DND-41 (cell line): ENCODE data around the gene TM4SF18.
A peak's percentile ranks its signal among the peaks of the same experiment; 100 is the strongest.

Experiments
- ATAC-seq: fragments of 200-7000 bp; cut with Tn5 transposase; 3 replicates; pipeline ENCODE4 v1.9.1; 2021; ENCODE audit warnings: low read depth; ENCODE audit not compliant: insufficient read depth
- DNase-seq: peaks from one replicate; pipeline ENCODE4 v3.0.0-alpha.2; 2020
- H2AFZ ChIP-seq: 2 replicates; pipeline ENCODE4 v1.6.0; 2012; ENCODE audit warnings: low read depth, low read length
- H3K27ac ChIP-seq: 2 replicates; pipeline ENCODE4 v1.5.1; 2012; ENCODE audit warnings: low read length, inconsistent platforms
- H3K27me3 ChIP-seq: fragments of 200-600 bp; sonication (generic); 2 replicates; pipeline ENCODE4 v1.6.0; 2012; ENCODE audit warnings: low read length, mild to moderate bottlenecking, inconsistent platforms; ENCODE audit not compliant: insufficient read depth, poor library complexity
- H3K36me3 ChIP-seq: 2 replicates; pipeline ENCODE4 v1.5.1; 2012; ENCODE audit warnings: low read length, inconsistent platforms; ENCODE audit not compliant: insufficient read depth
- H3K4me1 ChIP-seq: 2 replicates; pipeline ENCODE4 v1.5.1; 2012; ENCODE audit warnings: mild to moderate bottlenecking, low read length; ENCODE audit not compliant: insufficient read depth
- H3K4me2 ChIP-seq: 2 replicates; pipeline ENCODE4 v1.6.0; 2012; ENCODE audit warnings: mild to moderate bottlenecking, moderate library complexity, low read length, inconsistent platforms; ENCODE audit not compliant: insufficient read depth
- H3K4me3 ChIP-seq, 2 experiments: fragments of 200-600 bp in 1 of 2; shearing (Covaris generic) in 1 of 2; 2 replicates each; pipeline ENCODE4 v1.5.1; 2012 to 2016; ENCODE audit warnings: inconsistent platforms in 2 of 2, low read length in 2 of 2, mild to moderate bottlenecking in 2 of 2, low read depth in 1 of 2, moderate library complexity in 1 of 2
- H3K79me2 ChIP-seq: 2 replicates; pipeline ENCODE4 v1.6.0; 2012; ENCODE audit warnings: low read length, inconsistent platforms; ENCODE audit not compliant: insufficient read depth
- H3K9ac ChIP-seq: 2 replicates; pipeline ENCODE4 v1.6.0; 2012; ENCODE audit warnings: low read depth, mild to moderate bottlenecking, inconsistent platforms, low read length, moderate library complexity
- H3K9me3 ChIP-seq: 2 replicates; pipeline ENCODE4 v1.5.1; 2012; ENCODE audit warnings: low read length, moderate library complexity, mild to moderate bottlenecking, inconsistent platforms; ENCODE audit not compliant: insufficient read depth, severe bottlenecking
- H4K20me1 ChIP-seq: 2 replicates; pipeline ENCODE4 v1.6.0; 2012; ENCODE audit warnings: low read length; ENCODE audit not compliant: insufficient read depth
- EZH2 ChIP-seq: IDR thresholded peaks from 3 replicates; pipeline ENCODE4 v1.6.1; 2012; ENCODE audit warnings: borderline replicate concordance, low read depth, mild to moderate bottlenecking, moderate library complexity, low read length, inconsistent platforms; ENCODE audit not compliant: severe bottlenecking
- TF ChIP-seq, protein P1 (sequence below): IDR thresholded peaks from 2 replicates; pipeline ENCODE4 v1.5.1; 2012; ENCODE audit warnings: borderline replicate concordance, low read length, moderate library complexity, mild to moderate bottlenecking; ENCODE audit not compliant: poor library complexity, severe bottlenecking; ENCODE audit errors: extremely low read depth

TM4SF18 gene

DNA sequence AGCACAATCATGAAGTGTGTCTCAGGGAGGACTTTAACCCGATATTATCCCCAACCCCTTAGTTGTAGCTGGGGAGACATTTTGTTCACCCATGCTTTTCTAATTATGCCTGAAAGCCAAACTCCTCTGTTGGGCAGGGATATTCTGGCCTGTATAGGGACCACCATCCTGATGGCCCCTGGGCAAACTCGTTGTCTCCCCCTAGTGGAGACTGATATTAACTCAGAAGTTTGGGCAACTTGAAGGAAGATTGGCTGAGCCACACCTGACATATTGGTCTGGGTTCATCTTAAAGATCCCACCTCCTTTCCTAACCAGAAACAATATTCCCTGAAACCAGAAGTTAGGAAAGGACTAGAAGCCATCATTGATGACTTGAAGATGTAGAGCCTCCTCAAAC is 42.3 kb downstream of the TM4SF18 start:
- H3K9me3 ChIP-seq = no peaks in the 10 kb centered on the region
- H2AFZ ChIP-seq = no peak overlapping the region
- peak; percentile 12 for DNase-seq
- no peaks in the 10 kb centered on the region for H3K4me1 ChIP-seq
- no peaks in the 10 kb centered on the region for H4K20me1 ChIP-seq
- no peak overlapping the region for H3K4me3 ChIP-seq
- H3K27me3 ChIP-seq = no peaks in the 10 kb centered on the region
- no peaks in the 10 kb centered on the region for H3K36me3 ChIP-seq
- TF ChIP-seq EZH2 = no peak
- TF ChIP-seq, protein P1, sequence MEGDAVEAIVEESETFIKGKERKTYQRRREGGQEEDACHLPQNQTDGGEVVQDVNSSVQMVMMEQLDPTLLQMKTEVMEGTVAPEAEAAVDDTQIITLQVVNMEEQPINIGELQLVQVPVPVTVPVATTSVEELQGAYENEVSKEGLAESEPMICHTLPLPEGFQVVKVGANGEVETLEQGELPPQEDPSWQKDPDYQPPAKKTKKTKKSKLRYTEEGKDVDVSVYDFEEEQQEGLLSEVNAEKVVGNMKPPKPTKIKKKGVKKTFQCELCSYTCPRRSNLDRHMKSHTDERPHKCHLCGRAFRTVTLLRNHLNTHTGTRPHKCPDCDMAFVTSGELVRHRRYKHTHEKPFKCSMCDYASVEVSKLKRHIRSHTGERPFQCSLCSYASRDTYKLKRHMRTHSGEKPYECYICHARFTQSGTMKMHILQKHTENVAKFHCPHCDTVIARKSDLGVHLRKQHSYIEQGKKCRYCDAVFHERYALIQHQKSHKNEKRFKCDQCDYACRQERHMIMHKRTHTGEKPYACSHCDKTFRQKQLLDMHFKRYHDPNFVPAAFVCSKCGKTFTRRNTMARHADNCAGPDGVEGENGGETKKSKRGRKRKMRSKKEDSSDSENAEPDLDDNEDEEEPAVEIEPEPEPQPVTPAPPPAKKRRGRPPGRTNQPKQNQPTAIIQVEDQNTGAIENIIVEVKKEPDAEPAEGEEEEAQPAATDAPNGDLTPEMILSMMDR = peak; percentile 67
- ATAC-seq = peak; percentile 71; the same call in 2 of the 3 replicates
- no peaks in the 10 kb centered on the region for H3K79me2 ChIP-seq
- H3K9ac ChIP-seq = no peak overlapping the region
- no peak overlapping the region for H3K4me2 ChIP-seq
- H3K27ac ChIP-seq = no peak overlapping the region

DNA sequence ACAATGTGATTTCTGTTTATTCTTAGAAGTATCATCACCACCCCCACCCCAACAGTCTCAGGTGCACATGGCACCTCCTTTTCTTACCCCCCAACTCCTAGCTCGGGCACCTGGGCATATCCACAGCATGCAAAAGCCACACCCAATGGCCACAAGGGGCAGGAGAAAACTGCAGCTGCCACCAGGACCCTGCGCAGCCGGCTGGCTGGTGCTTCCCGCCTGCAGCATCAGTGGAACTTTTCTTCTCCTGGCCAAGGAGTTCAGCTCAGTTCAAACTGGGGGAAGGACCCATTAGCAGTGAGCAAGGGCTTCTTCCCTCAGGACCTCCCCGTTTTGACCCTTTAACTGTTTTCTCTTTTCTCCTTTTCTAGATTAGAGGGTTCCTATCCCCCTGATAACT is 44.8 kb downstream of the TM4SF18 start:
- H3K27ac ChIP-seq = no peak overlapping the region
- no peak overlapping the region for H3K9ac ChIP-seq
- no peaks in the 10 kb centered on the region for H4K20me1 ChIP-seq
- DNase-seq (no peak), ATAC-seq (no peak)
- no peaks in the 10 kb centered on the region for H3K4me1 ChIP-seq
- H3K79me2 ChIP-seq = no peaks in the 10 kb centered on the region
- H3K9me3 ChIP-seq = no peaks in the 10 kb centered on the region
- H3K27me3 ChIP-seq = no peaks in the 10 kb centered on the region
- H3K4me3 ChIP-seq = no peak overlapping the region
- H3K36me3 ChIP-seq = no peaks in the 10 kb centered on the region
- no peak overlapping the region for H3K4me2 ChIP-seq
- H2AFZ ChIP-seq = no peak overlapping the region
- TF ChIP-seq EZH2 = no peak
- TF ChIP-seq, protein P1 = no peak

DNA sequence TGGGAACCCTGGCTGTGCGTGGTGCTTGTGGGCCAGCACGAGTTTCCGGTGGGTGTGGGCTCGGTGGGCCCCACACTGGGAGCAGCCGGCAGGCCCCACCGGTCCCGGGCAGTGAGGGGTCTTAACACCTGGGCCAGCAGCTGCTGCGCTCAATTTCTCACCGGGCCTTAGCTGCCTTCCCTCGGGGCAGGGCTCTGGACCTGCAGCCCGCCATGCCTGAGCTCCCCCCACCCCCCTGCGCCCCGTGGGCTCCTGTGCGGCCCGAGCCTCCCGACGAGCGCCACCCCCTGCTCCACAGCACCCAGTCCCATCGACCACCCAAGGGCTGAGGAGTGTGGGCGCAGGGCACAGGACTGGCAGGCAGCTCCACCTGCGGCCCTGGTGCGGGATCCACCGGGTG is 49.4 kb downstream of the TM4SF18 start:
- DNase-seq = no peak
- H3K9ac ChIP-seq = no peak overlapping the region
- H3K9me3 ChIP-seq = no peaks in the 10 kb centered on the region
- no peak overlapping the region for H3K4me2 ChIP-seq
- H3K4me3 ChIP-seq = no peak overlapping the region
- no peaks in the 10 kb centered on the region for H3K27me3 ChIP-seq
- H2AFZ ChIP-seq = no peak overlapping the region
- ATAC-seq = no peak
- no peak overlapping the region for H3K27ac ChIP-seq
- no peaks in the 10 kb centered on the region for H3K79me2 ChIP-seq
- H4K20me1 ChIP-seq = no peaks in the 10 kb centered on the region
- H3K36me3 ChIP-seq = no peaks in the 10 kb centered on the region
- TF ChIP-seq, protein P1 = no peak
- no peak for TF ChIP-seq EZH2
- H3K4me1 ChIP-seq = no peaks in the 10 kb centered on the region

DNA sequence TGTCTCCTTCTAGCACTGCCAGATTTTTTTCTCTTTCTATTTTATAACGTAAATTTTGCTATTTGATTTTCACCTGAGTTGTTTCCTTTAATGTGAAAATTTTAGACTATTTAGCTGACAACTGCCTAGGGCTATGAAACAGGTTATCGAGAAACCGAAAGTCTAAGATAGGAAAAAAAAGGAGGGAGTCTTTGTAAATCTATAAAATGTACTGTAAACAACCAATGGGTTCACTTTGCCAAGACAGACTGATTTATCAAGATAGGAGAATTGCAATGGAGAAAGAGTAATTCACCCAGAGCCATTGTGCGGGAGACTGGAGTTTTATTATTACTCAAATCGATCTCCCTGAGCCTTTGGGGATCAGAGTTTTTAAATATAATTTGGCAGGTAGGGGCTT is 50.0 kb downstream of the TM4SF18 start:
- no peaks in the 10 kb centered on the region for H3K79me2 ChIP-seq
- no peak overlapping the region for H3K4me2 ChIP-seq
- ATAC-seq (no peak), DNase-seq (no peak)
- H3K9ac ChIP-seq = no peak overlapping the region
- H3K4me3 ChIP-seq = no peak overlapping the region
- H3K9me3 ChIP-seq = no peaks in the 10 kb centered on the region
- H4K20me1 ChIP-seq = no peaks in the 10 kb centered on the region
- H2AFZ ChIP-seq = no peak overlapping the region
- no peaks in the 10 kb centered on the region for H3K36me3 ChIP-seq
- no peak overlapping the region for H3K27ac ChIP-seq
- no peaks in the 10 kb centered on the region for H3K4me1 ChIP-seq
- TF ChIP-seq EZH2 = no peak
- TF ChIP-seq, protein P1 = no peak
- H3K27me3 ChIP-seq = no peaks in the 10 kb centered on the region
